Natural killer cell treated with Interleukin-12 subunit alpha and Interleukin-12 subunit beta and Interleukin-15 and Interleukin-18, amount 100 ng/mL, for 72 hours (primary cell): ENCODE measurements around the gene GUCY1A2. TPM values are rescaled to one million over a fixed set of nuclear protein-coding genes. Genes with fewer than 3 reads are reported as not detected.

Source experiments
- ATAC-seq, 2 donors: fragments of 150-1000 bp; cut with Tn5 transposase in 1 of 2; sonication (Bioruptor Pico), chemical (Tn5 transposase) in 1 of 2; 2 replicates each; pipeline ENCODE4 v1.10.0; 2021
- DNase-seq: peaks from one replicate; pipeline ENCODE4 v3.0.0; 2022; ENCODE audit warnings: low spot score
- H3K27ac Mint-ChIP-seq, 2 donors: 1 replicate in 1 of 2; 2 replicates in 1 of 2; pipeline ENCODE4 v1.8.0; 2022; ENCODE audit warnings: mixed read lengths in 2 of 2, mild to moderate bottlenecking in 1 of 2, moderate library complexity in 1 of 2
- H3K27me3 Mint-ChIP-seq, 2 donors: 1 replicate in 1 of 2; 2 replicates in 1 of 2; pipeline ENCODE4 v1.8.0; 2022; ENCODE audit warnings: mixed read lengths in 2 of 2
- H3K36me3 Mint-ChIP-seq: one replicate; pipeline ENCODE4 v1.8.0; 2022; ENCODE audit warnings: mixed read lengths
- H3K4me1 Mint-ChIP-seq, 2 donors: 1 replicate in 1 of 2; 2 replicates in 1 of 2; pipeline ENCODE4 v1.8.0; 2022; ENCODE audit warnings: low read depth in 2 of 2, mixed read lengths in 2 of 2, mild to moderate bottlenecking in 1 of 2
- H3K4me3 Mint-ChIP-seq: one replicate; pipeline ENCODE4 v1.8.0; 2022; ENCODE audit warnings: mixed read lengths
- H3K9me3 Mint-ChIP-seq: 2 replicates; pipeline ENCODE4 v1.8.0; 2022; ENCODE audit warnings: mixed read lengths
- total RNA-seq, 2 donors: library from RNA; stranded (reverse); gene quantifications; one replicate each; pipeline ENCODE4 v1.2.3, GENCODE V29; 2022

The GUCY1A2 gene
- total RNA-seq, 2 donors from 2014 or later, result not detected

DNA sequence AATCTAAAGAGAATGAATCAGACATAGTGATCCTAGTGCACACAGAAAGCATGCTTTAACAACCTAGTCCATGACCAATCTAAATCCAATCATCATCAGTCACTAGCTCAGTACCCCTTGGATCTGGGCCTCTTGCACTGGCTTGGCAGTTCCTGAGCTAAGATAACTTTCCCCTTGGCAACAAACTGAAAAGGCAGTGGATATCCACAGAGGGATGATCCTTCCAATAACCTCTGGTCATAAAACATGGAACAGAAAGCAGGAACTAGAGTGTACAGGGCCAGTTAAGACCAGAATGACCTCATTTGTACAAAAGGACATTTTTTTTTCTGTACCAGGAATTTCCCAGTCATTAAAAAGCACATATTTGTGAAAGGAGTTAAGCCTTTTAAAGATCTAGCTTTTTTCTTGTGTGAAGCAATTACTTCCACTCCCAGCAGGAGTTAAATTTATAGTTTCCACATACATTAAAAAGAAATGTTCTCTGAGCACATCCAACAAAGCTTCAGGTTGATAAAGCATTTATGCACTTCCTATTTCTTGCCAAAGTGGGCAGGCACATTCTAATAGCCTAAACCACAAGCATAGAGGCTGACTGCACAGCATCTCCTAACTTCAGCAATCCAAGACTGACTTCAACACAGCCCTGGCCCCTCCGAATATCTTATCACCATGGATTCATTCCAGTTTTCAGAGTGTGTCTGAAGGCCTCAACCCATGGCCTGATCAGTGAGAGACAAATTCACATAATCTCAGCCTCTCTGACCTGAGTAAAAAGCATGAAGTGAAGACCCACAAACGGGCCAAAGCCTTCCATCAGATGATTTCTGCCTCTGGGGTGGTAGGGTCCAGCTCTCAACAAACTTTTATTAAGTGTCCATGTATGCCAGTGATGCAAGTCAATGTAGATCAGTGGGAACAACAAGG is 29.9 kb downstream of the GUCY1A2 start:
- H3K4me1 Mint-ChIP-seq, result no peaks in the 10 kb centered on the region
- H3K27ac Mint-ChIP-seq, result no peak overlapping the region
- no peak for ATAC-seq
- no peak overlapping the region for H3K4me3 Mint-ChIP-seq
- no peaks in the 10 kb centered on the region for H3K27me3 Mint-ChIP-seq
- no peaks in the 10 kb centered on the region for H3K36me3 Mint-ChIP-seq
- no peak for DNase-seq
- H3K9me3 Mint-ChIP-seq, result peaks cover 10% of the 10 kb centered on the region

DNA sequence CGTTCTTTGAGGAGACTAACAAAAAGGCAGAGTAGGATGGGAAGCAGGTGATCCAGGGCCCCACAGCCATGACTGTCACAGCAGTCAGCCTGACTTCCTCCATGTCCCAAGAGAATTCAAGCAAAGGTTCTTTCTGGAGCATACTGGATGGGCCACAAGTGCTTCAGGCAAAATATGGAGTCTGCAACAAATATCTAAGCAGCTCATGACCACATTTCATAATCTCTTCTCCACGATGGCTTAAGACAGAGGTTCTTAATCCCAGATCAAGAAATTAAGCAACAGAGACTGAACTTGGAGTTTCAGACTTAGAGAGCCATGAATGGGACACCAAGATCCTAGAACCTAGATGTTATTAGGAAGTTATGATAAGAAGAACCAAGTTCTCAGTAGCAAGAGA is 31.6 kb downstream of the GUCY1A2 start:
- Mint-ChIP-seq H3K36me3 (no peaks in the 10 kb centered on the region), H3K27ac (no peak overlapping the region), H3K4me1 (no peaks in the 10 kb centered on the region), H3K27me3 (no peaks in the 10 kb centered on the region), H3K4me3 (no peak overlapping the region), H3K9me3 (peaks cover 7% of the 10 kb centered on the region)
- ATAC-seq (no peak), DNase-seq (peak; percentile 40)

DNA sequence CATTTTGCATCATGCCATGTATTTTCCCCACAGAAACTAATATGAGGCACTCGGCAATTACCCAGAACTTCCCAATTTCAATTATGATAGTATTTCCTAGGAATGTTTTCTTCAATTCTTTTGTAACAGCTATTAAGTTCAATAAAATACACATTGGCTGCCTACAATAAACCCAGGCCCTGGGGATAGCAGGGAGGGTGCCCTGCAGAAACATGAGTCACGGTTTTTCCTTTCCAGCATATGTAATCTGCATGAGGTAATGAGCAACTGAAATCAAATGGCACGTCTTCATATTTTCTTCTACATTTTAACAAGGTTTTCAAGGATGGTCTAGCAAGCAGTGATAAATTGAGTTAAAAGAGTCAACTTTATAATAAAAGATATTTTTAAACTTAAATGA is 32.0 kb downstream of the GUCY1A2 start:
- Mint-ChIP-seq H3K4me1 (no peaks in the 10 kb centered on the region), H3K4me3 (no peak overlapping the region), H3K27me3 (no peaks in the 10 kb centered on the region), H3K27ac (no peak overlapping the region), H3K36me3 (no peaks in the 10 kb centered on the region), H3K9me3 (peaks cover 7% of the 10 kb centered on the region)
- DNase-seq (no peak), ATAC-seq (no peak)

DNA sequence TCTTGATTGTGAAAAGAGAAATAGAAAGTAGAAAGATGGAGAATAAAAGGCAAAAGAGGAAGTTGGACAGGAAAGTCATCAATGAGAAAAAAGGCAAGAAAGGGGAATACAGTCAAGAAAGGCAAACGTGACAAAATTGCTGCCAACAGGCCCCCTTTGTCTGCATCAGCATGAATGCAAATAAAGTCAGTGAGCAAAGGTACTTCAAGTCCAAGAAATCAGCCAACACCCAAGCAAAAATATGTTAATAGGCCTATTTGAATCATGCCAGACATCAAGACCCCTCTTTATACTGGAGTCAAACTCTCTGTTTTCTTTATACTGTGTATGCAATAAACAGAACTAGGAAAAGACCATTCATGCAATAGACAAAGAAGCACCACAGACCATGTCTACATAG is 34.3 kb downstream of the GUCY1A2 start:
- Mint-ChIP-seq H3K4me3 (no peak overlapping the region), H3K27ac (no peak overlapping the region), H3K4me1 (no peaks in the 10 kb centered on the region), H3K9me3 (peaks cover 7% of the 10 kb centered on the region), H3K36me3 (no peaks in the 10 kb centered on the region), H3K27me3 (no peaks in the 10 kb centered on the region)
- ATAC-seq (no peak), DNase-seq (no peak)

DNA sequence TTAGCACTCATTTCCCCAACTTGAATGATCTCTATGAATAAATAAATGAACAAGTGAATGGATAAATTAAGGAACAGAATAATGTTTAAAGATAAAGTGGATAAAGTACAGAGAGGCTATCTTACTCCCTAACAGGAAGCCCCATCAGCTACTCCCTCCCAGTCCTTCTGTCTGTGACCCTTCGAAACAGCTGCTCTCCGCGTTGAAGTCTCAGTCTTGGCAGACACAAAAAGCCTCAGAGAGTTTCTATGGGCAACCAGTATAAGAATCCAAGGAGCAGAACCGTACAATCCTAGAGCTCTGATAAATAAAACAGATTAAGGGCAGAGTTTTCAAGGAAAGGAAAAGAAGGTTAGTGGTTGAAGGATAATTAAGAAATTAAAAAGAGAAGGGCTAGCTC is 35.0 kb downstream of the GUCY1A2 start:
- H3K4me3 Mint-ChIP-seq, result no peak overlapping the region
- DNase-seq, result no peak
- H3K27me3 Mint-ChIP-seq, result no peaks in the 10 kb centered on the region
- H3K4me1 Mint-ChIP-seq, result no peaks in the 10 kb centered on the region
- no peak overlapping the region for H3K27ac Mint-ChIP-seq
- ATAC-seq, result no peak
- H3K36me3 Mint-ChIP-seq, result no peaks in the 10 kb centered on the region
- H3K9me3 Mint-ChIP-seq, result peaks cover 3% of the 10 kb centered on the region

DNA sequence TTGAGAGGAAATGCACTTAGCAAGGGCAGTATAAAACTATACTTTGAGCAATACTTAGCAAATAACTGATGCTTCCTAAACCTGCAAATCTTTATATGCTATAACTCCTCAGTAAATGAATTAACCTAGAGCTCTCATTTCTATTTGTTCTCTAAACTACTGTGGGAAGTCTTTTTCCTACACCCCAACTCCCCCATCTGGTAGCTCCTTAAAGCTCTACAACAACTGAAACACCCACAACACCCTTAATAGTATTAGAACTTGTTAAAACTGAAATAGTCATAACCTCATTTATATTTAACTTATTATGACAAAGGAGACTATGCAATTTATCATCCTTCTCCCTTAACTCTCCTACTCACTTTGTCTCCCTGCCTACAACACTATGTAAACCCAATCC is 43.4 kb downstream of the GUCY1A2 start:
- DNase-seq (no peak), ATAC-seq (no peak)
- Mint-ChIP-seq H3K9me3 (peaks cover 15% of the 10 kb centered on the region), H3K4me3 (no peak overlapping the region), H3K27ac (no peak overlapping the region), H3K36me3 (no peaks in the 10 kb centered on the region), H3K27me3 (no peaks in the 10 kb centered on the region), H3K4me1 (no peaks in the 10 kb centered on the region)

DNA sequence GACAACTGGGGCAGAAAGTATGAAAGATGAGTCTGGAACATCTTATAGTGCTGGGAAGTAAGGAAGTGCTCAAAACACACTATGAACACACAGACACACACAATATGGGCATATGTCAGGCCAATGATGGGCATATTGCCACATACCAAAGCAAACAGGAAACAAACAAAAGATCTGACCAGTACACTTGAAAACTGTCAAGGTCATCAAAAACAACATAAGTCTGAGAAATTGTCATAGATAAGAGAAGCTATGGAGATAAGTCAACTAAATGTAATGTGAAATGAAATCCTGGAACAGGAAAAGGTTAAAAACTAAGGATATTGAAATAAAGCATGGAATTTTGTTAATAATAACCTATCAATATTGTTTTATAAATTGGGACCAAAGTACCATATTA is 46.4 kb downstream of the GUCY1A2 start:
- no peaks in the 10 kb centered on the region for H3K4me1 Mint-ChIP-seq
- peaks cover 17% of the 10 kb centered on the region for H3K9me3 Mint-ChIP-seq

DNA sequence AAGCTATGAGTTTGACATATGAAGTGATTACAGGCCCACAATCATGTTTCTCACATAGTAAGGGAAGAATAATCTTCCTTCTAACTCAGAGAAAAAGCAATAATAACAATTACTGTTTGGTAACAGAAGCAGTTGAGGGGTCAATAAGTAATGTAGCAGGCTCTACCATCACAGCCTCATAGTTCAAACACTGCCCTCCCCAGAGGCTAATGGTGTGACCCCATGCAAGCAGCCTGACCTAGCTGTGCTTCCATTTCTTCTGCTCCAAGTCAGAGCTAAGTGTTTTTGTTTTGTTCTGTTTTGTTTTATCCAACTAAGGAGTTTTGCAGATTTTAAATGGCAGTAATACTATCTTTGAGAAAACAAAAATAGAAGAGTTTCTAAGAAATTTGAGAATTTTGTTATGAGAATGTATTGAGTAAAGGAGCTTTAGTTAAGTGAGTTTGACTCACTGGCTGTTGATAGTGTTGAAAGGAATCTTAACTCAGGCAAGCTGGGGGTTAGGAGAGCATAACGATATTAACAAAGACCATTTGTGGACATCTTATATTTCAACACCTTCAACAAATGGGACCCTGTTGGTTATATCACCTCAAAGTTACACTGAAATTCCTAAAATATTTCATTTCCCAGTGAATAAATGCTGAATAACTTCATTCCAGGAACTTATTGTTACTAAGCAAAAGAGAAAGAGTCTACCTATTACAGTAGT is 48.5 kb downstream of the GUCY1A2 start:
- H3K4me1 Mint-ChIP-seq, result no peaks in the 10 kb centered on the region
- ATAC-seq (no peak), DNase-seq (no peak)
- H3K27me3 Mint-ChIP-seq, result no peaks in the 10 kb centered on the region
- no peak overlapping the region for H3K4me3 Mint-ChIP-seq
- no peaks in the 10 kb centered on the region for H3K36me3 Mint-ChIP-seq
- H3K9me3 Mint-ChIP-seq, result peaks cover 14% of the 10 kb centered on the region
- no peak overlapping the region for H3K27ac Mint-ChIP-seq

More for the DNA sequence above, 46.4 kb downstream of the GUCY1A2 start:
- no peaks in the 10 kb centered on the region for H3K36me3 Mint-ChIP-seq
- H3K4me3 Mint-ChIP-seq, result no peak overlapping the region
- no peaks in the 10 kb centered on the region for H3K27me3 Mint-ChIP-seq
- DNase-seq (no peak), ATAC-seq (no peak)
- H3K27ac Mint-ChIP-seq, result no peak overlapping the region

DNA sequence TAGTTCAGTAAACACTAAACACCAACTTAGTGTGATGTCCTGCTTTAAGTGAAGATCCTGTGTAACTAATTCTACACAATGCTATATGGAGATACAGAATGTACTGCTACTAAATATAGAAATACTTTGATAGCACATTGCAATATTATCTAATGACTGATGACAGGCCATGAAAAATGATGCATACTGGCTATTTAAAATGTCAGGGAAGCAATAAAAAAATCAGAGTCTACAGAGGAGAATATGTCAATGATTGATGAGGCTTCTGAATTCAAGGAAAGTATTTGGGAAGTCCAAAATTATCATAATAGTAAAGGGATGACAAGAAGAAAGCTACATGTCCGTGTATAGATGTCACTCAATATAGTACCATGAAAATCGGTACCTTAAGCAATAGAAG is 55.3 kb downstream of the GUCY1A2 start:
- no peaks in the 10 kb centered on the region for H3K27me3 Mint-ChIP-seq
- H3K36me3 Mint-ChIP-seq, result no peaks in the 10 kb centered on the region
- H3K9me3 Mint-ChIP-seq, result peaks cover 15% of the 10 kb centered on the region
- DNase-seq (no peak), ATAC-seq (no peak)
- no peak overlapping the region for H3K4me3 Mint-ChIP-seq
- no peak overlapping the region for H3K27ac Mint-ChIP-seq
- H3K4me1 Mint-ChIP-seq, result no peaks in the 10 kb centered on the region

DNA sequence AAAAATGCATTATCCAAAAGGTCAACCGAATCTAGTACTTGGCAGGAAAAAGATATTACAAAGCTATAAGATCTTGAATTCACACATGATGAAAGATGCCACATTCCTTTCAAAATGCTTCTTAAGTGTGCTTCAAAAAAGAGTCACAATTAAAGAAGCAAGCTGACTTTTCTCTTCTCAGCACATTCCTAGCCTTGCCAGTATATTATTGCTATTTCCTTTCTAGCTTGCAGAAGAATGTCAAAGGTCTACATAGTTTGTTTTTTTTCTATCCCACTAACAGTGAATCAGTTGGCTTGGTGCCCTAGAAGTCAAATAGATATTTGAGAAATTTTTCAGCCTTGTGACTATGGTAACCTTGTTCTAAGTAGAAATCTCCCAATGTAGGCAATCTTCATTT is 56.8 kb downstream of the GUCY1A2 start:
- no peak for ATAC-seq
- H3K27ac Mint-ChIP-seq, result no peak overlapping the region
- no peak for DNase-seq
- no peak overlapping the region for H3K4me3 Mint-ChIP-seq
- no peaks in the 10 kb centered on the region for H3K36me3 Mint-ChIP-seq
- H3K27me3 Mint-ChIP-seq, result no peaks in the 10 kb centered on the region
- no peaks in the 10 kb centered on the region for H3K4me1 Mint-ChIP-seq
- peaks cover 15% of the 10 kb centered on the region for H3K9me3 Mint-ChIP-seq

DNA sequence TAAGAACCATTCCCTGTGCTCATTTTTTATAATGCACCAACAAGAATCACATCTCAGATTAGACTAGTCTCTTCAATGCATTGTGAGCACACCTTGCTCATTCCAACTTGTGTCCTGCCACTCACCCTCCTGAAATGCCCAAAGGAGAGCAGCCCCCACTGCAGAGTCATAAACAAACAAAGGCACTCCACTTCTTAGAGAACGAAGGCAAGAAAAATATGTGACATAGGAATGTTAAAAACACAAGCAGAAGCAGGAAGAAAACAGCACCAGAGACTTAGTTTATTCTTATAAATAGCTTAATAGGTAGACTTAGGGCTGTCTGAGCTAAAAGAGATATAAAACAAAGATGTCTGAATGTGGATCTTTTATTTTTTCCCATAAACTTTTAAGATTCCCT is 57.2 kb downstream of the GUCY1A2 start:
- DNase-seq (no peak), ATAC-seq (no peak)
- Mint-ChIP-seq H3K27ac (no peak overlapping the region), H3K36me3 (no peaks in the 10 kb centered on the region), H3K4me1 (no peaks in the 10 kb centered on the region), H3K27me3 (no peaks in the 10 kb centered on the region), H3K4me3 (no peak overlapping the region), H3K9me3 (peaks cover 18% of the 10 kb centered on the region)

DNA sequence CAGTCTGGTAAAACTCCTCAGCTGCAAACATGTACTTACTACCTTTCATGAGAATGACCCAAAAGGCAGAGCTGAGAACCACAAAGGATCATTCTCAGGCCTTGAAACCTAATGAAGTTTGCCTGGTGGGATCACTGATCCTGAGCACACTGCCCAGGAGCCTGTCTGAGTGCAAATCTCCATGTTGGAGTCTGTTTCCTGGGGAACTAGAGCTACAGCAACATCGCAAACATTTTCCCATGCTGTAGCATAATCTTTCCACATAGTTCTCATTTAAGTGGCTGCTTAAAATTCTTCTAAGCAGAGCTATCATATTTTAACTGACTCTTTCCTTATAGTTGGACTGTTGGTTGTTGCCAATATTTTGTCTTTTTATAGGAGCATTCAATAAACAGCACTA is 58.5 kb downstream of the GUCY1A2 start:
- Mint-ChIP-seq H3K9me3 (peaks cover 20% of the 10 kb centered on the region), H3K27me3 (no peaks in the 10 kb centered on the region), H3K27ac (no peak overlapping the region), H3K4me3 (no peak overlapping the region), H3K36me3 (no peaks in the 10 kb centered on the region), H3K4me1 (no peaks in the 10 kb centered on the region)
- no peak for ATAC-seq
- DNase-seq, result no peak

DNA sequence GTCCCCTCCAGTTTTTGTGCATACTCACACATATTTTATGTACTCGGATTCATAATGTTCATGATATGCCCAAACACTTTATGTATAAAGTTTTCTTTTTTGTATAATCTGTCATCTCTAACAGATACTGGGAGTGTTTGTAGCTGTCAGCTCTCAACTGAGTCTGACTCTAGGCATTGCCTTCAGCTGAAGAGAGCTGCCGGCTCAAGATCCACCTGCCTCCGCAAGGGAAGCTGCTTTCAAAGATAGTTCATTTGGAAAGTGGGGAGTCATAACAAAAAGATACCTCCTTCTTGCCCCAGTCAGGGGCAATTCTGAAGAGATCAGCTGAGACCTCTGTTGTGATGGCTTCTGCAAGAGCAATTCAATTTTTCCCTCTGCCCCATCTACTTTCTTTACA is 58.9 kb downstream of the GUCY1A2 start:
- no peak overlapping the region for H3K4me3 Mint-ChIP-seq
- no peak overlapping the region for H3K27ac Mint-ChIP-seq
- no peaks in the 10 kb centered on the region for H3K27me3 Mint-ChIP-seq
- no peak for ATAC-seq
- no peaks in the 10 kb centered on the region for H3K4me1 Mint-ChIP-seq
- no peaks in the 10 kb centered on the region for H3K36me3 Mint-ChIP-seq
- no peak for DNase-seq
- H3K9me3 Mint-ChIP-seq, result peaks cover 20% of the 10 kb centered on the region

DNA sequence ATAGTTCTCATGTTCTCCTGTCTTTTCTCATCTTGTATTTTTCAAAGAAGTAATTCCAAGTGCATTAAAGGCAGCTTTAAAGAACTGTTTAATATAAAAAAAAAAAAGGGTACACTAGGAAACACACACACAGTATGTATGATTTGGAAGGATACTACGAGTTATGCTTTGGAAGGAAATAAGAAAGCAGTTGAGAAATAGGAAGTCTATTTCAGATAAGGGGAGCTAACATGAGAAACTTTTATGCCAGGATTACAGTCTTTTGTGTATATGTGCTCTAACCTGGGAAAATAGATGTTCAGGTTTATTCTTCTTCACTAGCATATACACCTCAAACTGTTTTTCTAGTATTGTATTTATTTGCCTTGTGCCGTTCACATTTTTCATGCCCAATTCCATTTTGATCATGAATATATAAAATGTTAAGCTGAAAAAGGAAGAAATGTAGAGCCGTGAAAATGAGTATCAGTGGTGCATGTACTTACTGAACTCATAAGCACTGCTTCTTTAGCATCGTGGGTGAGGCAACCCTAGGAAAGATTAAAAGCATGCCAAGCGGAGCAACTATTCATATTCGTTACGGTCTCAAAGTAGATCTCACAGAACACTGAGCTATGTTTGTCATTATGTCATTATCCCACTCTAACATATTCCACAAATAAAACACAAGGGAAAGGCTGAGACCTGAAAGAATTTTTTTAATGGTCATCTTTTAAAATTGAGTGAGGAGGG is 59.6 kb downstream of the GUCY1A2 start:
- peaks cover 24% of the 10 kb centered on the region for H3K9me3 Mint-ChIP-seq
- no peak for ATAC-seq

More for the DNA sequence above, 59.6 kb downstream of the GUCY1A2 start:
- Mint-ChIP-seq H3K36me3 (no peaks in the 10 kb centered on the region), H3K4me3 (no peak overlapping the region), H3K4me1 (no peaks in the 10 kb centered on the region), H3K27me3 (no peaks in the 10 kb centered on the region), H3K27ac (no peak overlapping the region)
- no peak for DNase-seq
